Measurements from ENCODE around the gene SOX2. TPM values are rescaled to one million over a fixed set of nuclear protein-coding genes. Genes with fewer than 3 reads are reported as not detected.

The SOX2 gene
- total RNA-seq, 4 donors from 2014 or later = 0.21 to 1.5 (median 0.63) TPM

DNA sequence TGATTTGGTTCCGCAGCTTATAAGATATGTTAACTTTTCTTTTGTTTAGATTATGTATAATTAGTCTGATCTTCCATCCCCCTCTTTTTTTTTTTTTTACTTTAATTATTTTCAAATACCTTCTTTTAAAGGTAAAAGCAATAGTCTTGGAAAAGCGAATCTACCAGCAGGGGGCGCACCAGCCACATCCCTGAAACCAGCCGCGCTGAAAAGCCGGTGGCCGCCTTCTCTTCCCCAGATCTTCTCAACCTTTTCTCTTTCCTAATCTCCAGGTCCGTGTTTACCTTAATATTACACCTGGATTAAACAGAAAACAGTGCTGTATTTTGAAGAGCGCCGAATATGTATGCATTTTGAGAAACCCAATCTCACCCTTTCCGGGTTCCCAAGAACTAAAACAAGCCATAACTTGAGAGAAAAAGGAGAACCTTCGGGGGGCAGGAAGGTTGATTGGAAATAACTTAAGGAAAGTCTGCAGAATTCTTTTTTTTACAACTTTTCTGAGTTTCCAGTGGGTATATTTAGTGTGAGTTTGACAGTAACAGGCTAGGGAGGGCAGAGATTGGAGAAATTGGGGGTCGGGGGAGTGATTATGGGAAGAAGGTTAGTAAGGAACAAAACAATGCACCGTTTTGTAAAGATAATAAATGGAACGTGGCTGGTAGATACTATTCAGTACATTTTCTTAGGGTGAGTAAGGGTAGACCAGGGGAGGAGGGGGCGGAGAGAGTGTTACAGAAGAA lies 2.0 kb upstream of the SOX2 start:
- Histone ChIP-seq H3K27me3 (peaks cover 100% of the 10 kb centered on the region), H3K4me3 (no peak overlapping the region), H3K36me3 (no peaks in the 10 kb centered on the region), H3K4me1 (peaks cover 41% of the 10 kb centered on the region), H3K9me3 (no peaks in the 10 kb centered on the region), H3K27ac (no peak overlapping the region)
- TF ChIP-seq, protein P1, sequence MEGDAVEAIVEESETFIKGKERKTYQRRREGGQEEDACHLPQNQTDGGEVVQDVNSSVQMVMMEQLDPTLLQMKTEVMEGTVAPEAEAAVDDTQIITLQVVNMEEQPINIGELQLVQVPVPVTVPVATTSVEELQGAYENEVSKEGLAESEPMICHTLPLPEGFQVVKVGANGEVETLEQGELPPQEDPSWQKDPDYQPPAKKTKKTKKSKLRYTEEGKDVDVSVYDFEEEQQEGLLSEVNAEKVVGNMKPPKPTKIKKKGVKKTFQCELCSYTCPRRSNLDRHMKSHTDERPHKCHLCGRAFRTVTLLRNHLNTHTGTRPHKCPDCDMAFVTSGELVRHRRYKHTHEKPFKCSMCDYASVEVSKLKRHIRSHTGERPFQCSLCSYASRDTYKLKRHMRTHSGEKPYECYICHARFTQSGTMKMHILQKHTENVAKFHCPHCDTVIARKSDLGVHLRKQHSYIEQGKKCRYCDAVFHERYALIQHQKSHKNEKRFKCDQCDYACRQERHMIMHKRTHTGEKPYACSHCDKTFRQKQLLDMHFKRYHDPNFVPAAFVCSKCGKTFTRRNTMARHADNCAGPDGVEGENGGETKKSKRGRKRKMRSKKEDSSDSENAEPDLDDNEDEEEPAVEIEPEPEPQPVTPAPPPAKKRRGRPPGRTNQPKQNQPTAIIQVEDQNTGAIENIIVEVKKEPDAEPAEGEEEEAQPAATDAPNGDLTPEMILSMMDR (IDR thresholded peaks at IDR 0.05) = peak; percentile 62 to 71
- no peak for TF ChIP-seq EP300 (IDR thresholded peaks at IDR 0.05)
- no peak for DNase-seq (ENCODE audit: low spot score in 2 of 2)
- 9% methylated on average over 16 of the region's 16 CpGs for WGBS

DNA sequence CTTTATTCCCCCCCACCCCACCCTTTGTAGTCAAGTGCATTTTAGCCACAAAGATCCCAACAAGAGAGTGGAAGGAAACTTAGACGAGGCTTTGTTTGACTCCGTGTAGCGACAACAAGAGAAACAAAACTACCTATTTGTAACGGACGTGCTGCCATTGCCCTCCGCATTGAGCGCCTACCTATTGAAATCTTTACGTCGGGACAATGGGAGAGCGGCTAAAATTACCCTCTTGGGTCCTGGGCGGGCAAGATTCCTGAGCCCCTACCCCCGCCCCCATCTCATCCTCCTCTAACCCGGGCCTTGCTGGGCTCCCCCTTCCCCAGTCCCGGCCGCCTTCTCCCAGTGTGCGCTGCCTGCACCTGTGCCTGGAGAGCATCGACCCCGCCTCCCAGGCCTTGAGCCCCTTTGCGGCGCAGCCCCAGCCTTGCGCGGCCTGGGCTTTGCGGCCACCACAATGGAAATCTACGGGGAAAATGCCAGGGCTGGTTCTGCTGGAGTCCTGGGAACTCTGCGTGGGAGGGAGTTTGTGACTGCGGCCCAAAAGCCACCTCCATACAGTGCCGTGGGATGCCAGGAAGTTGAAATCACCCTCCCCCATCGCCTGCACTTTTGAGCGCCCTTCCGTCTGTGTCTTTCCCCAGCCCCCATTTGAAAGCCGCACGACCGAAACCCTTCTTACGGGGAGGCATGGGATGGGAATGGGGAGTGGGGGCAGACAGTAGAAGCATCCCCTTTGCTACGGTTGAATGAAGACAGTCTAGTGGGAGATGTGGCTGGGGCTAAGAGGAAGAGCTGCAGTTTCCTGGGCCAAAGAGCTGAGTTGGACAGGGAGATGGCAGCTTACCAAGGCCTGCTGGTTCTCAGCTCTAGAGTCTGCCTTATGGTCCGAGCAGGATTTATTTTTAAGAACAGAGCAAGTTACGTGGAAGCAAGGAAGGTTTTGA lies 1.1 kb upstream of the SOX2 start:
- Histone ChIP-seq H3K27me3 (peaks cover 100% of the 10 kb centered on the region), H3K27ac (no peak overlapping the region), H3K36me3 (no peaks in the 10 kb centered on the region), H3K9me3 (no peaks in the 10 kb centered on the region), H3K4me3 (peak overlapping the region; percentile 52), H3K4me1 (peaks cover 40% of the 10 kb centered on the region)
- TF ChIP-seq POLR2AphosphoS5 (IDR thresholded peaks at IDR 0.05) (no peak), EP300 (IDR thresholded peaks at IDR 0.05) (no peak)
- TF ChIP-seq, protein P1 (IDR thresholded peaks at IDR 0.05) = no peak
- DNase-seq (ENCODE audit: low spot score in 2 of 2) = no peak
- 14% methylated on average over 34 of the region's 37 CpGs for WGBS

DNA sequence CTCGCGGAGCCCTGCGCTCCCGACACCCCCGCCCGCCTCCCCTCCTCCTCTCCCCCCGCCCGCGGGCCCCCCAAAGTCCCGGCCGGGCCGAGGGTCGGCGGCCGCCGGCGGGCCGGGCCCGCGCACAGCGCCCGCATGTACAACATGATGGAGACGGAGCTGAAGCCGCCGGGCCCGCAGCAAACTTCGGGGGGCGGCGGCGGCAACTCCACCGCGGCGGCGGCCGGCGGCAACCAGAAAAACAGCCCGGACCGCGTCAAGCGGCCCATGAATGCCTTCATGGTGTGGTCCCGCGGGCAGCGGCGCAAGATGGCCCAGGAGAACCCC lies 464 bp downstream of the SOX2 start:
- 1% methylated on average over 36 of the region's 44 CpGs for WGBS
- H3K27me3 ChIP-seq = peaks cover 100% of the 10 kb centered on the region

DNA sequence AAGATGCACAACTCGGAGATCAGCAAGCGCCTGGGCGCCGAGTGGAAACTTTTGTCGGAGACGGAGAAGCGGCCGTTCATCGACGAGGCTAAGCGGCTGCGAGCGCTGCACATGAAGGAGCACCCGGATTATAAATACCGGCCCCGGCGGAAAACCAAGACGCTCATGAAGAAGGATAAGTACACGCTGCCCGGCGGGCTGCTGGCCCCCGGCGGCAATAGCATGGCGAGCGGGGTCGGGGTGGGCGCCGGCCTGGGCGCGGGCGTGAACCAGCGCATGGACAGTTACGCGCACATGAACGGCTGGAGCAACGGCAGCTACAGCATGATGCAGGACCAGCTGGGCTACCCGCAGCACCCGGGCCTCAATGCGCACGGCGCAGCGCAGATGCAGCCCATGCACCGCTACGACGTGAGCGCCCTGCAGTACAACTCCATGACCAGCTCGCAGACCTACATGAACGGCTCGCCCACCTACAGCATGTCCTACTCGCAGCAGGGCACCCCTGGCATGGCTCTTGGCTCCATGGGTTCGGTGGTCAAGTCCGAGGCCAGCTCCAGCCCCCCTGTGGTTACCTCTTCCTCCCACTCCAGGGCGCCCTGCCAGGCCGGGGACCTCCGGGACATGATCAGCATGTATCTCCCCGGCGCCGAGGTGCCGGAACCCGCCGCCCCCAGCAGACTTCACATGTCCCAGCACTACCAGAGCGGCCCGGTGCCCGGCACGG lies 991 bp downstream of the SOX2 start:
- Histone ChIP-seq H3K27me3 (peaks cover 100% of the 10 kb centered on the region), H3K4me3 (peak overlapping the region; percentile 52), H3K4me1 (peaks cover 40% of the 10 kb centered on the region), H3K9me3 (no peaks in the 10 kb centered on the region), H3K27ac (no peak overlapping the region), H3K36me3 (no peaks in the 10 kb centered on the region)
- TF ChIP-seq POLR2A (IDR thresholded peaks at IDR 0.05) (no peak), EP300 (IDR thresholded peaks at IDR 0.05) (no peak), POLR2AphosphoS5 (IDR thresholded peaks at IDR 0.05) (no peak)
- TF ChIP-seq, protein P1 (IDR thresholded peaks at IDR 0.05) = no peak
- WGBS = 3% methylated on average over 10 of the region's 65 CpGs
- DNase-seq (ENCODE audit: low spot score in 2 of 2) = no peak

More for the DNA sequence above, 464 bp downstream of the SOX2 start:
- peak overlapping the region; percentile 52 for H3K4me3 ChIP-seq
- H3K36me3 ChIP-seq = no peaks in the 10 kb centered on the region
- H3K4me1 ChIP-seq = peaks cover 40% of the 10 kb centered on the region
- TF ChIP-seq POLR2A (IDR thresholded peaks at IDR 0.05) (no peak), POLR2AphosphoS5 (IDR thresholded peaks at IDR 0.05) (no peak), EP300 (IDR thresholded peaks at IDR 0.05) (no peak)
- TF ChIP-seq, protein P1 (IDR thresholded peaks at IDR 0.05) = no peak
- H3K27ac ChIP-seq = no peak overlapping the region
- DNase-seq (ENCODE audit: low spot score in 2 of 2) = no peak
- no peaks in the 10 kb centered on the region for H3K9me3 ChIP-seq
